ENCODE measurements around the gene MCTP1.

The MCTP1 gene

GRCh38 chr5:95053253-95053652, 231.6 kb downstream of the MCTP1 start:
- H3K9ac ChIP-seq (ENCODE audit: low read depth, low read length, poor library complexity, severe bottlenecking): no peak overlapping the region
- H3K9me3 ChIP-seq (ENCODE audit: insufficient read depth, low read depth, low read length): no peaks in the 10 kb centered on the region
- H3K9me2 ChIP-seq (replicated peaks; ENCODE audit: low read depth, low read length): no peaks in the 10 kb centered on the region
- no peaks in the 10 kb centered on the region for H3F3A ChIP-seq (ENCODE audit: low read depth)
- no peak overlapping the region for H3K4me2 ChIP-seq (ENCODE audit: low read depth, low read length, poor library complexity, severe bottlenecking)
- peaks cover 6% of the 10 kb centered on the region; the same call in 1 of the 2 replicates for H3K79me2 ChIP-seq (ENCODE audit: insufficient read depth, low read length)
- H3K27me3 ChIP-seq (ENCODE audit: insufficient read depth, low read length, poor library complexity, severe bottlenecking): no peaks in the 10 kb centered on the region
- no peak overlapping the region for H2AFZ ChIP-seq (ENCODE audit: low read length)
- no peaks in the 10 kb centered on the region for H4K20me1 ChIP-seq (ENCODE audit: insufficient read depth, low read length, poor library complexity, severe bottlenecking)
- peaks cover 10% of the 10 kb centered on the region for H3K4me1 ChIP-seq (ENCODE audit: insufficient read depth, low read length, poor library complexity, severe bottlenecking)
- no peak for TF ChIP-seq EZH2phosphoT487 (IDR thresholded peaks at IDR 0.05; ENCODE audit: borderline replicate concordance)
- no peak for TF ChIP-seq CTCF (conservative IDR thresholded peaks at IDR 0.05; ENCODE audit: low read length)
- no peaks in the 10 kb centered on the region for H3K36me3 ChIP-seq (ENCODE audit: insufficient read depth, low read length)
- no peak overlapping the region for H3K4me3 ChIP-seq (ENCODE audit: low read length, poor library complexity, severe bottlenecking)

GRCh38 chr5:95050708-95051107, 234.2 kb downstream of the MCTP1 start:
- H3K4me3 ChIP-seq (ENCODE audit: low read length, poor library complexity, severe bottlenecking): no peak overlapping the region
- no peaks in the 10 kb centered on the region for H3K27me3 ChIP-seq (ENCODE audit: insufficient read depth, low read length, poor library complexity, severe bottlenecking)
- H3K4me2 ChIP-seq (ENCODE audit: low read depth, low read length, poor library complexity, severe bottlenecking): no peak overlapping the region
- H3K4me1 ChIP-seq (ENCODE audit: insufficient read depth, low read length, poor library complexity, severe bottlenecking): peaks cover 11% of the 10 kb centered on the region
- H3K9me3 ChIP-seq (ENCODE audit: insufficient read depth, low read depth, low read length): no peaks in the 10 kb centered on the region
- no peaks in the 10 kb centered on the region for H3F3A ChIP-seq (ENCODE audit: low read depth)
- H3K9ac ChIP-seq (ENCODE audit: low read depth, low read length, poor library complexity, severe bottlenecking): no peak overlapping the region
- no peaks in the 10 kb centered on the region for H3K36me3 ChIP-seq (ENCODE audit: insufficient read depth, low read length)
- no peaks in the 10 kb centered on the region for H3K9me2 ChIP-seq (replicated peaks; ENCODE audit: low read depth, low read length)
- H3K79me2 ChIP-seq (ENCODE audit: insufficient read depth, low read length): peaks cover 4% of the 10 kb centered on the region; the same call in 1 of the 2 replicates
- H2AFZ ChIP-seq (ENCODE audit: low read length): no peak overlapping the region
- no peak for TF ChIP-seq EZH2phosphoT487 (IDR thresholded peaks at IDR 0.05; ENCODE audit: borderline replicate concordance)
- no peak for TF ChIP-seq CTCF (conservative IDR thresholded peaks at IDR 0.05; ENCODE audit: low read length)
- H4K20me1 ChIP-seq (ENCODE audit: insufficient read depth, low read length, poor library complexity, severe bottlenecking): no peaks in the 10 kb centered on the region

- Histone ChIP-seq H3F3A (ENCODE audit: low read depth) (no peaks in the 10 kb centered on the region), H3K36me3 (ENCODE audit: insufficient read depth, low read length) (no peaks in the 10 kb centered on the region), H4K20me1 (ENCODE audit: insufficient read depth, low read length, poor library complexity, severe bottlenecking) (no peaks in the 10 kb centered on the region), H3K4me2 (ENCODE audit: low read depth, low read length, poor library complexity, severe bottlenecking) (peak overlapping the region; percentile 34), H3K9me3 (ENCODE audit: insufficient read depth, low read depth, low read length) (no peaks in the 10 kb centered on the region), H3K4me1 (ENCODE audit: insufficient read depth, low read length, poor library complexity, severe bottlenecking) (peaks cover 21% of the 10 kb centered on the region), H3K4me3 (ENCODE audit: low read length, poor library complexity, severe bottlenecking) (peak overlapping the region; percentile 8), H2AFZ (ENCODE audit: low read length) (no peak overlapping the region), H3K79me2 (ENCODE audit: insufficient read depth, low read length) (peaks cover 4% of the 10 kb centered on the region; the same call in 1 of the 2 replicates), H3K9ac (ENCODE audit: low read depth, low read length, poor library complexity, severe bottlenecking) (no peak overlapping the region), H3K9me2 (replicated peaks; ENCODE audit: low read depth, low read length) (no peaks in the 10 kb centered on the region), H3K27me3 (ENCODE audit: insufficient read depth, low read length, poor library complexity, severe bottlenecking) (no peaks in the 10 kb centered on the region)
- no peak for TF ChIP-seq EZH2phosphoT487 (IDR thresholded peaks at IDR 0.05; ENCODE audit: borderline replicate concordance)
- no peak for TF ChIP-seq CTCF (conservative IDR thresholded peaks at IDR 0.05; ENCODE audit: low read length)
Measured at GRCh38 chr5:95048628-95049027, 236.3 kb downstream of the MCTP1 start.
